Ovary (tissue), 9 donors: Measurements from ENCODE around the gene NLGN1. TPM values are rescaled to one million over a fixed set of nuclear protein-coding genes. Genes with fewer than 3 reads are reported as not detected.

Experiments
- DNase-seq, 5 donors: peaks; one replicate each; pipeline ENCODE4 v3.0.0-alpha.2; 2019 to 2020
- H3K27ac ChIP-seq, 2 donors: fragments of 200-600 bp; one replicate each; pipeline versions ENCODE4 v1.5.1 to v1.8.0; 2019 to 2022
- H3K27me3 ChIP-seq: fragments of 200-600 bp; one replicate; pipeline ENCODE4 v1.8.0; 2022
- H3K36me3 ChIP-seq: fragments of 200-600 bp; sonication (generic); one replicate; pipeline ENCODE4 v1.5.1; 2019
- H3K4me1 ChIP-seq: one replicate; pipeline ENCODE4 v1.8.1; 2013; ENCODE audit warnings: mild to moderate bottlenecking, moderate library complexity; ENCODE audit not compliant: insufficient read depth
- H3K4me3 ChIP-seq: fragments of 200-600 bp; sonication (generic); one replicate; pipeline ENCODE4 v1.5.1; 2017
- H3K9me3 ChIP-seq, 2 donors: fragments of 200-600 bp in 1 of 2; sonication (generic) in 1 of 2; one replicate each; pipeline versions ENCODE4 v1.5.1 to v1.8.1; 2013 to 2019; ENCODE audit warnings: mild to moderate bottlenecking in 1 of 2, moderate library complexity in 1 of 2
- CTCF ChIP-seq, 3 donors: fragments of 450-650 bp in 2 of 3; fragments of 200-600 bp in 1 of 3; IDR thresholded peaks; one replicate each; pipeline versions ENCODE4 v1.5.1 to v1.8.0; 2016 to 2022; ENCODE audit warnings: antibody characterized with exemption in 3 of 3, mild to moderate bottlenecking in 1 of 3
- EP300 ChIP-seq: sonication (generic); formaldehyde crosslinking; IDR thresholded peaks from one replicate; pipeline ENCODE4 v1.6.1; 2017; ENCODE audit warnings: antibody characterized with exemption
- POLR2A ChIP-seq: fragments of 450-650 bp; IDR thresholded peaks from one replicate; pipeline ENCODE4 v1.6.1; 2017; ENCODE audit warnings: antibody characterized with exemption, mild to moderate bottlenecking, moderate library complexity
- WGBS, 3 donors: extraction: QIAGEN DNeasy Blood & Tissue Kit in 1 of 3; methylation state at CpG; one replicate each; pipeline versions ENCODE4 v1.1.5 to v1.1.7; 2013 to 2017; 5-methylcytosine and 5-hydroxymethylcytosine counted together
- intact Hi-C, 4 donors: fragments of 100-400 bp; cut with DNase I; formaldehyde crosslinking; loops; one replicate each; pipeline versions ENCODE4 v1.11.0 to v1.15.1; 2022 to 2023
- polyA plus RNA-seq, 2 donors: library from polyadenylated mRNA; stranded (reverse); fragments of 200-250 nt in 1 of 2; fragments of 350-450 nt in 1 of 2; fragmentation: Illumina TruSeq in 1 of 2; extraction: RNeasy Lipid Tissue Mini Kit (QIAGEN cat#74804) in 1 of 2; gene quantifications; one replicate each; pipeline ENCODE4 v1.2.3, GENCODE V29; 2013 to 2014
- total RNA-seq, 7 donors: library from RNA; depleted of rRNA in 2 of 7; stranded (reverse); fragments of >200 nt in 2 of 7; fragmentation: NEBNext Ultra II Directional in 3 of 7; extraction: Animal tissue kit (Norgen Biotek cat#: 25700) in 3 of 7; gene quantifications; one replicate each; pipeline versions ENCODE4 v1.1.0 to v1.2.4, GENCODE V29; 2016 to 2023
- donor health status: DM: no; HTN: no; CAD: no; lungs with moderate emphysema.
- donor health status: DM: no; HTN: no; CAD: no.
- donor health status: Bipolar disorder and iron deficiency.
- donor health status: DM: yes; HTN: yes; CAD: no.
- donor health status: DM: no; HTN: no; CAD: no.
- donor health status: DM: yes; HTN: yes; CAD: no.

Gene NLGN1
- total and polyA plus RNA-seq, 9 donors = 1.2 to 7.7 (median 4.6) TPM

DNA sequence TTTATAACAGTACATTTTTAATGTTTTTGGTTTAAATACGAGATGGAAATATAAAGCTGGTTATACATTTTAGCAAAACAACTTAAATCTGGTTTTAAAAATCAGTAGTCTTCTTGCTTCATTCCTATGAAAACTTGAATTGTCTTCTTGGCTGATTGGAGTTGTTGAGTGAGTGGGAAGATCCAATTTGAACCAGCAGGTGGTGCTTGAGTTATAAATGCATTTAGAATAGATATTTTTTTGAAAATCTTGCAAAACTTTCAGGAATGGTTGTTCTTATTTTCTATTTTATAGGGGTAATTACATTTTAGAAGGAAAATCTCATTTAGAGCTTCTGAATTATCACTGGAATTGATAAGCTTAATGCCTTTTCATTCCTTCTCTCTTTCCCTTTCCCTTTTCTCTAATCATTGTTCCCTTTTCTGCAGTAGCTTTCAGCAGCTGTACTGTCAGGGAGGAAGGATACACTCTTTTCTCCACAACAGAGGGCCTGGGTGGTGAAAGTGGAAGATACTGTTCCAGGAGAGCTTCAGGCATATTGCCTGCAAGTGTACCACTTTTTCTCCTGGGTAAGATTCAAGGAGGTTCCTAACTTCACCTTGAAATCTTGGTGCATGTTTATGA, 335.6 kb downstream of the NLGN1 start:
- Histone ChIP-seq H3K36me3 (no peaks in the 10 kb centered on the region), H3K4me3 (no peak overlapping the region), H3K27me3 (no peaks in the 10 kb centered on the region), H3K4me1 (no peaks in the 10 kb centered on the region), H3K9me3 (no peaks in the 10 kb centered on the region), H3K27ac (no peak overlapping the region)
- WGBS, 3 donors = 31 to 49% (median 33%) methylated on average over 1 of the region's 1 CpG
- peak in 1 of 3 donors; percentile 29 for TF ChIP-seq CTCF (IDR thresholded peaks at IDR 0.05)
- no peak for TF ChIP-seq POLR2A
- DNase-seq = peak in 2 of 5 donors; percentile 26
- intact Hi-C loops = no loop called here

DNA sequence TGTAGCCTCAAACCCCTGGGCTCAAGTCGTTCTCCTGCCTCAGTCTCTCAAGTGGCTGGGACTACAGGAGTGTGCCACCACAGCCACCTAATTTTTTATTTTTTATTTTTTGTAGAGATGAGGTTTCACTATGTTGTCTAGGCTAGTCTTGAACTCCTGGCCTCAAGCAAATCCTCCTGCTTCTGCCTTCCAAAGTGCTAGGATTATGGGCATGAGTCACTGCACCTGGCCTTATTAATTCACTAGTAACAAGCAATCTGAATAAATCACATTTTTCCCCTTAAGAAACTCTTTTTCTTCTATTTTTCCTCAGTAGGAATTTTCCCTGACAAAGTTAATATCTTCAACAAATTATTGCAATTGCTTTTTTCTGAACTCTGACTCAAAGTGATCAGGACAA, 336.9 kb downstream of the NLGN1 start:
- no peak overlapping the region for H3K4me3 ChIP-seq
- H3K27ac ChIP-seq = no peak overlapping the region
- no peaks in the 10 kb centered on the region for H3K4me1 ChIP-seq
- H3K9me3 ChIP-seq = no peaks in the 10 kb centered on the region
- DNase-seq = no peak
- WGBS, 3 donors = 92 to 97% (median 95%) methylated on average over 1 of the region's 1 CpG
- intact Hi-C loops = no loop called here
- no peaks in the 10 kb centered on the region for H3K36me3 ChIP-seq
- no peaks in the 10 kb centered on the region for H3K27me3 ChIP-seq
- no peak for TF ChIP-seq CTCF (IDR thresholded peaks at IDR 0.05)
- no peak for TF ChIP-seq POLR2A
- no peak for TF ChIP-seq EP300

GRCh38 chr3:173734895-173735294, 337.4 kb downstream of the NLGN1 start:
- 5 to 14% (median 7%) methylated on average over 1 of the region's 1 CpG for WGBS, 3 donors
- no peaks in the 10 kb centered on the region for H3K4me1 ChIP-seq
- intact Hi-C loops = no loop called here

DNA sequence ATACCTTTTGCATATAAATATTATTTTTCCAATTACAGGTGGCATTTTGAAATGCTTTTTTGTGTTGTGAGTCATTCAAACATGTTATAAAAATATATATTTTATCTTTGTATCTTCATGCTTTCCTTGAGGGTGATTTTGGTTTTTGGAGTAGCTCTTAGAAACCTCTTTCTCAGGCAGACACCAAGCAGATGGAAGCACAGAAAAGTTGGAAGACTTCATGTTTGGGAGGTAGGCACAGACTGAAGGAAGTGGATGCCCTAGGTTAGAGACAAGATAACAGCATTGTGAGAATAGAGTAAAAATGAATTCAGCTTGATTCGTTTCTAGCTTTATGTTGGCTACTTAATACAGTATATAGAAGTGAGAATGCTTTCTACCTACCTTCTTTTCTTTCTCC, 338.3 kb downstream of the NLGN1 start:
- intact Hi-C loops = no loop called here
- no peak for DNase-seq
- Histone ChIP-seq H3K9me3 (no peaks in the 10 kb centered on the region), H3K27ac (no peak overlapping the region), H3K4me1 (no peaks in the 10 kb centered on the region), H3K27me3 (no peaks in the 10 kb centered on the region), H3K36me3 (no peaks in the 10 kb centered on the region), H3K4me3 (no peak overlapping the region)
- 24 to 47% (median 27%) methylated on average over 1 of the region's 1 CpG for WGBS, 3 donors
- TF ChIP-seq EP300 = no peak
- no peak for TF ChIP-seq POLR2A

More at GRCh38 chr3:173734895-173735294, 337.4 kb downstream of the NLGN1 start:
- H3K27ac ChIP-seq = no peak overlapping the region
- no peaks in the 10 kb centered on the region for H3K36me3 ChIP-seq
- H3K4me3 ChIP-seq = no peak overlapping the region
- TF ChIP-seq EP300 (no peak), CTCF (IDR thresholded peaks at IDR 0.05) (no peak), POLR2A (no peak)
- no peaks in the 10 kb centered on the region for H3K27me3 ChIP-seq
- no peaks in the 10 kb centered on the region for H3K9me3 ChIP-seq
- no peak for DNase-seq

DNA sequence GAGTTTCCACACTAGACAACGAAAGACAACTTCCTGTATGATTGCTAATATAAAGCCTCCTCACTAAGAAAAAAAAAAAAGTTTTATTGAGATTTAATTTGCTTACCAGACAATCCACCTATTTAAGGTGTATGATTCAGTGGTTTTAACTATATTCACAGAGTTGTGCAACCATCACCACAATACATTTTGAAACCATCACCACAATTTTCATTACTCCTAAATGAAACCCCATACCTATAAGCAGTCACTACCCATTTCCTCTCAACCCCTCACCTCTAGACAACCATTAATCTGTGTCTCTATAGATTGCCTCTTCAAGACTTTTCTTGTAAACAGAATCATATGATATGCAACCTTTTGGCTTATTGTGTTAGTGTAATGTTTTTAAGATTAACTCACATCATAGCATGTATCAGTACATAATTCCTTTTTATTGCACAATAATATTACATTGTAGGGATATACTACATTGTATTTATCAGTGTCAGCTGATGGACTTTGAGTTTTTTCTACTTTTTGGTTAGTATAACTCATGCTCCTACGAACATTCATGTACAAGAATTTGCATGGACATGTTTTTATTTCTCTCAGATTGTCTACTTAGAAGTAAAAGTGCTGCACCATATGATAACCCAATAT, 339.7 kb downstream of the NLGN1 start:
- H3K36me3 ChIP-seq = no peaks in the 10 kb centered on the region
- no peak for TF ChIP-seq EP300
- no peak for TF ChIP-seq POLR2A
- no peak for TF ChIP-seq CTCF (IDR thresholded peaks at IDR 0.05)
- DNase-seq = no peak
- no peaks in the 10 kb centered on the region for H3K9me3 ChIP-seq
- H3K27me3 ChIP-seq = no peaks in the 10 kb centered on the region
- no peaks in the 10 kb centered on the region for H3K4me1 ChIP-seq
- WGBS, 3 donors = 86 to 94% (median 88%) methylated on average over 2 of the region's 2 CpGs
- intact Hi-C loops = no loop called here
- no peak overlapping the region for H3K4me3 ChIP-seq
- H3K27ac ChIP-seq = no peak overlapping the region
